ENCODE data around the gene SEMA7A.

Gene SEMA7A

DNA sequence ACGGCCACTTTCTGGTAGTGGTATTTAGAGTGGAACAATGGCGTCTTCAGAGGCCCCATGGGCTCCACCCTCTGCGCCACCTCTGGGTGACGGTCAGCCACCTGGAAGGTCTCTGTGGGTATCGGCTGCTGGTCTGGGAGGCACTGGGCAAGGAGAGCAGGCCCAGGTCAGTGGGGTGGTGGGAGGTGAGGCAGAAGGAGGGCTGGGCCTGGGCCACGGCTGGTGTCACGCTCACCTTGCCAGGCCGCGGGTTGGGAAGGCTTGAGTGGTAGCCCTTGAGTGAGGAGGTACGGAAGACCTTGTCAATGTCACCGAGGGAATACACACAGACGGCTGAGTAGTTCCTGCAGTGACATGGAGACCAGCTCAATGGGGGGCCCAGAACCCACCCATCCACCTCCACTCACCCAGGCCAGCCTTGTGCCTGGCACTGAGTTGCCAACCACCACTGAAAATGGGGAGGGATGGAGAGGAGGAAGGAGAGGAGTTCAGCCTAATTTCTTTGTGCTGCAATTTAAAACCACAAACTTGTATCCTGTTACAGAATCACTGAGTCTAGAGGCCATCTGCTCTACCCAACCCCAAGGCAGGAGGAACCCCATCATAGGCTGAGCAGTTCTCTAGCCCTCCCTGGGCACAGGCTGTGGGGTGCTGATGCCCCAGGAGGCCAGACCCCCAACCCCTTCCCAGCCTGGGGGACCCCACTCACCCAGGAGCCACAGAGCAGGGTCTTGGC lies 19.0 kb downstream of the SEMA7A start:
- no peak for DNase-seq

DNA sequence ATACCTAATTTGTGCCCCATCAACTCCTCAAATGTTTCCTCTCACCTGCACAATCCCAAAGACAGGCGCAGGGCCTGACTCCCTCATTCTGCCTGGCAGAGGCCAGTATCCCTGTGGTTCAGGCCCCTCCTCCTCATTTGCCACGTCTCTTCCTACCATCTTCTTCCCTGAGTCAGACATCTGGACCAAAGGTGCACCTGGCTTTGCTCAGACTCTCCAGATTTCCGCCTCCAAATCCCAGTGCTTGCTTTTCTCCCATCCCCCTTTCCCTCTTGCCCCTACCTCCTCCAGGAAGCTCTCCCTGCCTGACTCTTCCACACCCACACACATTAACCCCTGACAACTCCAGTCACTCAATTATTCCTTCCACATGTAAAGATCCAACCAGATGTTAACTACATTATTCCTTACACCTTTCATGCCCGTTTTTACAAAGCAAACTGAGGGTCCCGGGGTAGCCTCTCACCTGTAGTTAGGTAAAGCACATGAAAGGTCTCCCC lies 19.6 kb downstream of the SEMA7A start:
- DNase-seq, result no peak

DNA sequence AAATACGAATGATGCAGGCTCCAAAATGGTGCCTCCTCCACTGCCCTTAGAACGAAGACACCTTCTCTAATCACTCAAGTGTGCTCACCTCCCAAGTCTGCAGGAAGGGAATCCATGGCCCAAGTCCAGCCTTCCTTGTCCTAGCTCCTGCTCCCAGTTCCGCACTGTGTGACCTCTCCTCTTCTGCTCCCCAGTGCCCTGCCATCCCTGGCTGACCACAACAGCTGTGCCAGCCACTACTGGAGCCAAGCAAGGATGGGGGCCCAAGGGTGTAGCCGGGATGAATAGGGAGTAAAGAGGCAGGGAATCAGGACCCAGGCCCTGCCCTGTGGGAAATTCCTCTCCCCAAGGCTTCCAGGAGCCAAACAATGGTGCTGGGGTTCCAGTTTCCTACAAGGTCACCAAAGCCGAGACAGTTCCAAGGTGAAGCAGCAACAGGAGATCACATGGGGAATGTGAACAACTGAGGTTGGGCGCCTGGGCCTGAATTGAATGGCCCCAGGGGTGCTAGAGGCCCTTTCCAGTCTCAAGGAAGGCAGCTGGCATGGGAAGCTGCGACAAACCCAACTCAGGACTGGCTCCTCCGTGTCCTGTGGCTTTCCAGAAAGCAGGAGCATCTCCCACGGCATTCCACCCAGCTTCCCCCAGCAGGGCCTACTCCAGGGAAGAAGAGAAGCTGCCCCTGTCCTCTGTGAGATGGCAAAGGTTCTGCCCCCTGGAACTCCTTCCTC lies 20.2 kb downstream of the SEMA7A start:
- DNase-seq, result no peak

DNA sequence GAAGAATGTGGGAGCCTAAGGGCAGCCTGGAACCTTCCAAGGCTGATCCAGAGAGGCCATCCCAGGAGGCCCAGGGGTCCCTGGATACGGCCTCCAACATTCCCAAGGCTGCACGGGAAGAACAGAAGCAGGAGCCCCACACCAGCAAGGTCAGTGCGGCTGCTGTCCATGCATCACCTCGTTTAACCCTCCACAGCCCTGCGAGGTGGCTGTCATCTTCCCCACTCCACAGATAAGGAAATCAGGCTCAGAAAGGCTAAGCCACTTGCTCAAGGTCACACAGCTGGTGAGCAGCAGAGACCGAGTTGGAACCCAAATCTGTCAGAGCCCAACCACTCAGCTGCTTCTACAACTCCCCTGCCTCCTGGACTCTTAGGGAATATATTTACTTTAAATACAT lies 21.6 kb downstream of the SEMA7A start:
- no peak for DNase-seq

DNA sequence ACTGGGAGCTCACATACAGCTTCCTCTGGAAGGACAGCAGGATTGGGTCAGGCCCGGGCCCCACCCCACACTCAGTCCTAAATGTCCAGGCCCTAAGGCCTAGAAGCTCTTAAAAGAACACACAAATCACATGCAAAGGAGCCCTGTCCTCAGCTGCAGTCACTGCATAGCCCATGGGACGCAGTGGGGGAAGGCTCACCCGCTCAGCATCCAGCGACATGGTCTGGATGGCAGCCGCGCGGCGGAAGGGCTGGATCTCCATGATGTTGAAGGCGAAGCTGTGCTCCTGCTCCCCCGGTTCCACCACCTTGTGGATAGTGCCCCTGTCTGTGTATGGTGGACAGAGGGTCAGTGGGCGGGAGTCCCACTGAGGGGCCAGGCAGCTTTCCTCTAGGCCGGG lies 22.1 kb downstream of the SEMA7A start:
- no peak for DNase-seq

DNA sequence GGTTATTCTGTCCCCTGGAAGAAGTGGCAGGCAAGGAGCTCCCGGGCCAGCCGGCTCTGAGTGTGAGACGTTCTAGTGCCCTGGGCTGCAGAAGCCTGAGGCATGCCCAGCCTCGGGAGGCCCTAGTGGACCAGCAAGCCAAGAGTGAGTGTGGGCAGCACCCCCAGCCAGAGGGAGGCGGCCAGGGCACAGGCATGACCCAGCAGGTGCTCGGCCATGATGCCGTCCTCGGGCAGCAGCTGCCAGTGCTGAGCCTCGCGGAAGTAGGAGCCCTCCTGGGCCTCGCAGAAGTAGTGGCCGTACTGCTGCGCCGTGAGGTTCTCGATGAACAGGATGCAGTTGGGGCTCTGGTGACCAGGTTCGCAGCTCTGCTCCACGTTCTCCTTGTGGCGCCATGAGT lies 23.3 kb downstream of the SEMA7A start:
- no peak for DNase-seq

DNA sequence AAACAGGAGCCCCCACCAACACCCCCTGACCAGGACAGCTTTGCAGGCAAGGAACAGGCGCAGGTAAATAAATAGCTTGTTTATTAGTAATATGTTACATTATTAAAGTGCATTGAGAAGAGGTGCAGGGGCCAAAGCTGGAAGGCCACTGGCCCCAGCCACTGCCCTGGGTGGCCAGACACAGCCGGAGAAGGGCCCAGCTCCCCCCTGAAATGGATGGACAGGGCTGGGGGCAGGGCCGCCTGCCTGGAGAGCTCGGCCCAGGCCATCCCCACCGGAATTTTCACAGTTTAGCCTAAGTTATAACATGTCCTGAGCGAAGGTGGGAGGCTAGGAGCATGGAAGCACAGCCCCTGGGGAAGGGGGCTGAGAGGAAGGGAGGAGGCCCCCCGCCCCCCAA lies 24.5 kb downstream of the SEMA7A start:
- no peak for DNase-seq

DNA sequence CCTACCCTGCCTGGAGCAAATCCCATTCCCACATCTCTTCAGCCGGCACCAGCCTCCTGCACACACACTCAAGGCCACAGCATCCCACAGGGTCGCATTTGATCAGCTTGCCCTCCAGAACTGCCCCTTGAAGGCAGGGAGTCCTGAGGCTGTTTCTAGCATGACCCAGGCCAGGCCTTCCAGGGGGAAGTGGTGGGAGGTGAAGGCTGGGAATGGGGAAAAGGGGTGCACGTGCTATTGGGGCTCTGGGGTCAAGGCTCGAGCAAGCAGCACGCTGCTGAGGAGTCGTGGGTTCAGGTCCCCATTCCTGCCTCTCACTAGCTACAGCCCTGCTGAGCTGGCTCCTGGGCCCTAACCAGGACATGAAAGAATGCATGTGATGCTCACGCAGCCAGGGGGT lies 24.9 kb downstream of the SEMA7A start:
- no peak for DNase-seq

DNA sequence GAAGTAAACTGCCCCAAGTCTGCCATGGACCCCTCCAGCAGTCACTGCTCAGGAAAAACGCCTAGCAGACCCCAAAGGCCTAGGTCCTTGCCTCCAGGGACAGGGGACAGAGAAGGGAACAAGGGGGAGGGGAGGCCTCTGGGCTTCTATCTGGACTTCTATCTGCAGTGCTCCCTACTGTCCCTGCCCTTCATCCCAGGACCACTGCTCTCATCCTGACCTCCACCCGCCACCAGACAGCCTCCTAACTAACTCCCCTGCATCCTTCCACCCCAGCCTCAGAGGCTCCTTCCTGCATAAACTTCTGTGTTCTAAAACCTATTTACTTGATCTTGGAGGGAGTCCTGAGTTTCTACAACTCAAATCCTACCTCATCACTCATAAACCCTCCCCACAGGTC lies 25.4 kb downstream of the SEMA7A start:
- no peak for DNase-seq

DNA sequence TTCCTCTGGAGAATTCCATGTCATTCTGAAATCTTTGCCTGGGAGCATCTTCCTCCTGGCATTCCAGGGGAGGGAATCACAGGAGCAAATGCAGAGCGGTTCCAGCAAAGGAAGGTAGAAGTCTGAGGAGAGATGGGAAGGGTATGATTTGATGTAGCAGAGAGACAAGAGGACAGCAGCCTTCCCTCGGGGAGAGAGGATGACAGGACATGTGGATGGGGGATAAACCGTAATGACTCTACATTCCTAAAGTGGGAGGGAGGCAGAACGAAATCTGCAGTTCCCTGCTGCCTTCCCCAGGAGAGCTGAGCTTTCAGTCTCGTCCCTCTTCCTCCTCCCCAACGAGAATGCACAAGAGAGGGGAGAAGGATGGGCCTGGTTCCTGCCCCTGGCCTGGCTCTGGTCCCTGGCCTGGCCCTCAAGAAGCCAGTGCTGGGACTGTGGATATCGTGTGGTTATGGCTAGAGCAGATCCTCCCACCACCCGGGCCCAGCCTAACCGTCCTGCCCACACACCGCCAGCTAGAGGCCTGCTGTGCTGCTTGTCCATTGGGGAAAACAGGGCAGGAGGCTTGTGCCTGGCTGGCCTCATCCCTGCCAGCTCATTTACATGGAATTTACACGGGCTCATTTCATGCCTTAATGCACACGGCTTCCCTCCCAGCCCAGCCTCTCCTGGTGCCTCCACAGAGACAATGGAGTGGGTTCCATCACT lies 26.6 kb downstream of the SEMA7A start:
- peak; percentile 94 for DNase-seq

DNA sequence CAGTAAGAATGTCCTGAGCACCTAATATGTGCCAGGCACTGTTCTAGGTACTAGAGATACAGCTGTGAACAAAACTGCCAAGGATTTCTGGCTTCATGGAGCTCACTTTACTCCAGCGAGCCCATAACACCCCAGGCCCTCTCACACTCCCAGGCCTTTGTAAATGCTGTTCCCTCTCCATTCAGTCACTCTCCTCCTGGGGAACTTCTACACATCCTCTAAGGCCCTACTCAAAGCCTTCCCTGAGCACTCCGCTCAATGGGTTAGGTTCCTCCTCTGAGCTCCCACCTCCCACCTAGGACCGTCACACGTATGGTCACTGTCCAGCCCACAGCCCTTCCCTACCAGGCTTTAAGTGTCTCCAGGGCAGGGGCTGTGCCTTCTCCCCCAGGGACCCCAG lies 27.2 kb downstream of the SEMA7A start:
- DNase-seq, result no peak

DNA sequence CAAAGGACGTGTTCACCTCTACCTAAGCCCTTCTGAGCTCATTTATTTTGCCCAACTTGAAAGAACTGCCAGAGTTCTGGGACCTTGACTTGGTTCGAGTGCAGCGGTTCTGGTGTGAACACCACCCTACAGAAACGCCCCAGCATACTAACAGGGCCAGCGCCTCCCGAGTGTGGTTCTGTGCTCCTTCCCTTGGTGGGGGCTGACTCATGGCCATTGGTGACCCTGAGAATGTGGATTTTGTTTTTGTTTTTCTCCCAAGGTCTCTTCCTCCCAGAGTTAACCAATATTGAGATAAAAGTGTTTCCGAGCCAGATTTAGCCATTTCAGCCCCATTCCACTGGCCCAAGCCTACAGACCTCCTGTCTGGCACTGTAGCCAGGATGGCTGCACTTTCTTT lies 27.9 kb downstream of the SEMA7A start:
- no peak for DNase-seq

DNA sequence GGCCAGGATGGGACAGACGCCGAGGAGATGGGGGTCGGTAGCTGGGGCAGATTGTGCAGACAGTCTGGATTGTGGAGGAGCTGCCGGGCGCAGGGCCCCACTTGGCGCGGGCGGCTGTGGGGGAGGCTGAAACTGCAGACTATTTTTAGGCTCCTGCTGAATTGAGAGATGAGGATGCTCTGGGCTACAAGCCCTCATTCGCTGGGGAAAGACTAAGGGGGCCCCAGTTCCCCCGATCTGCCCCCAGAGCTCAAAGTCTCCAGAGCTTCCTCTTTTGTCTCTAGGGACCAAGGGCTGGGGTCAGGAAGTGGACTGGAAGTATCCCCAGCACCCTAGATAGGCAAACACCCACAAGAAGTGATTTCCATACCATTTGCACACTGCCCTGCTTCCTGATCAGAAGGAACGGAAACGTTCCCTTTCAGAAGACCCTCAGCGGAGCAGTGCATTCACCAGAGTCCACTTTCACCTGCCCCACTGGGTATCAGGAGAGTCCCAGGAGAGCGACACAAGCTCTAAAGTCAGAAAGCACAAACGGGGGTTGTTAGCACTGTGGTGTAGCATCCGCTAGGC lies 29.7 kb downstream of the SEMA7A start:
- no peak for DNase-seq

DNA sequence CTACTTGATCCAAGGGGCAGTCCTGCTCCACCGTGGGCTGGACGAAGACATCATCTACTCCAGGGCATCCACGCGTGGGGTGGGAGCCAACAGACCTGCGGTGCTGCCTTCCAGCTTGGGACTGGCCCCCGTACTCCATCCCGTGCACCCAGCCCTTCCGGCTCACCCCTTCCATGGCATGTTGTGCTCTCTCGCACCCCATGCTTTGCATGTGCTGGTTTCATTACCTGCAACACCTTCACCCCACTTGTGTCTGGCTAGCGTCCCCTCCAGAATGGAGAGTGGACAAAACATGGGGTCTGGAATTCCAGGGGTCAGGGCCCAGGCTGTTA lies 30.2 kb downstream of the SEMA7A start:
- DNase-seq, result no peak

DNA sequence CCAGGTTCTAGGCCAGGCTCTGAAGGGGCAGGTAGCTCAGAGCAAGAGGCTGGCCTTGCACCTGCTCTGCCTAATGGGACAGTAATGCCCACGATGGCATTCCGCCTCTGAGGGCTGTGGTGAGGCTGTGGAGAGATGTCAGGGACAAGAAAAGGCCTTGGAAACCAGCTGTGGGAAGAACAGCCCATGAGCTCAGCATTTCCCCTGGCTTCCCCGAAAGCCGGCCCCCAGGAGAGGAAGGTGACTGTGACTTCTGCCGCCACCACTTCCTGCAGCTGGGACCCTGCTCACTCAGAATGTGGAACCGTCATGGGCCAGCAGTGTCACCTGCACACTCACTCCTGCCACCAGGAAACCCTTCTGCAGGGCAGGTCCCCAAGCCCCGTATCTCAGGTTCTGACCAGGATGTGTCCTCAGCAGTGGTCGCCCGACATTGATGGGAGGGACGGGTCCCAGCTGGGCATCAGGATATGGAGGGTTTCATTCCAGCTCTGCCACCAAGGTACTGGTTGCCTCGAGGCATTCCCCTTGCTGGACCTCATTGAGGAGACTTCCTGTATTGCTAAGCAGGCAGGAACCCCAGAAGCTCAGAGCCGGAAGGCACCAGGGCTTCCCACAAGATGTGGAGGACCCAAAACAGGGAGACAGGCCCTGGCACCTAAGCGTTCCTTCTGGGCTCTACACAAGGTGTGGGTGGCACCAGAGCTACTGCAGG lies 30.7 kb downstream of the SEMA7A start:
- no peak for DNase-seq

DNA sequence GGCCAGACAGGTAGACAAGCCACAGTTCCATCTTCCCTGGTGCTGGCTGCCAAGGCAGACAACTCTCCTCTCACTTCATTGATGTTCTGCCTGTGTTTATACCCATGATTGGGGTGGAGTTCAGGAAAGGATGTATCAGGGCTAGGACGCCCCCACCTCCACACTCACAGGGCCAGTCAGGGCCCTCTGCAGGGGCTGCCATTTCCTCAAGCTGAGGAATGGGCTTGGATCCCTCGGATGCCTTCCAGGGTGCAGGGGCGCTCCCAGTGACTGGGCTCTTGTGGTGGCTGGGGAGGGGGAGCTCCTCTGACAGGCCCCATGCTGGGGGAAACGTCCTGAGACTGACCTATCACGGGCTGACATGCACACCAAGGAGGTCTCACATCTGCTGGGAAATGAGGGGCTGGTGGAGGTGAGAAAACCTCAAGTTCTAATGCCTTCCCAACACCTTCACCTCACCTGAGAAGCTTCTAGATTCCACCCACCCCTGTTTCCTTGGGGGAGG lies 31.4 kb downstream of the SEMA7A start:
- no peak for DNase-seq

DNA sequence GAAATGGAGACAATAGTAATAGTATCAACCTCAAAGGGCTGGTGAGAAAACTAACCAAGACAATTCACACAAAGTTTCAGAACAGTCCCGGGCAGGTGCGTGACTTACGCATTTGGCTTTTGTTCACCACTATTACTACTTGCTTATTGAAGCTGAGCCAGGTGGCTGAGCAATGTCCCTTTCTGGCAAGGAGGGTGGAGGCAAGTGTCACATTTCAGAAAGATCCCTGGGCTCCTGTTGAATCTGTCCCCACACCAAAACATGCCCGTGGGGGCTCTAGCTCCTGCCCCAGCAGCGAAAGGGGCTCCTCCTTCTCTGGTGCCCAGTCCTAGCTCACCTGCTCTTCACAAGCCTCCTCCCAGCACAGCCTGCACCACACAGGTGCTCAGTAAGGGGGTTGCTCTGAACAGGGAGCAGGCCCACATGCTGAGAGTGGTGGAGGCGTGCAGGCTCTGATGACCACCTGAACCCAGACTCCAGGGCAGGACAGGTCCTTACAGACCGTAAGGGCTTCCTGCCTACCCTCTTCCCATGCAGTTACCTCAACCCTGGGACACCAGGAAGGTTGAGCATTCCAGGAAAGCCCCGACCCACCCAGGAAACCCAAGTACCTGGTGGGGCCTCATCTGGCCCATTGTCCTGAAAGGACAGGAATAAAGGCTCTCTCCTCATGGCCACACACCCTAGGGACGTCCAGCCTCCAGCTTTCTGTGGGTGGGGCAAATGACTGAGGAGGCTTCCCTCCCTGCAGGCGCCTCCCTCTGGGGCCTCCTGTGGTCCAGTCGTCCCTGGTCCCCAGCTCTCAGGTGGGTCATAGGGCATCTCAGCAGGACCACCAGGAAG lies 32.6 kb downstream of the SEMA7A start:
- no peak for DNase-seq

DNA sequence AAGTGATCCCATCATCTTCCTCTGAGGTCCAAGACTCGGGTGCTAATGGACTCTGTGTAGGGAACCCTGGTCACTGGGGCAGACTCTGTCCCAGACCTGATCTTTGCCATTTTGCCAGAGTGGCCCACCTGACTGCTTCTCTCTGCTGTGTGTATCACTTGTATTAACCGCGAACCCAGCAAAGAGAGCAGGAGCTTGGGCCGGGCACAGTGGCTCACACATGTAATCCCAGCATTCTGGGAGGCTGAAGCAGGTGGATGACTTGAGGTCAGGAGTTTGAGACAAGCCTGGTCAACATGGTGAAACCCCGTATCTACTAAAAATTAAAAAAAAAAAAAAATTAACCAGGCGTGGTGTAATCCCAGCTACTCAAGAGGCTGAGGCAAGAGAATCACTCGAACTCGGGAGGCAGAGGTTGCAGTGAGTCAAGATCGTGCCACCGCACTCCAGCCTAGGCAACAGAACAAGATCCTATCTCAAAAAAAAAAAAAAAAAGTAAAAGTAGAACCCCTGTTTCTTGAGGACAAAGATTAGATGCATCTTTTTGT lies 33.4 kb downstream of the SEMA7A start:
- DNase-seq, result peak; percentile 27

DNA sequence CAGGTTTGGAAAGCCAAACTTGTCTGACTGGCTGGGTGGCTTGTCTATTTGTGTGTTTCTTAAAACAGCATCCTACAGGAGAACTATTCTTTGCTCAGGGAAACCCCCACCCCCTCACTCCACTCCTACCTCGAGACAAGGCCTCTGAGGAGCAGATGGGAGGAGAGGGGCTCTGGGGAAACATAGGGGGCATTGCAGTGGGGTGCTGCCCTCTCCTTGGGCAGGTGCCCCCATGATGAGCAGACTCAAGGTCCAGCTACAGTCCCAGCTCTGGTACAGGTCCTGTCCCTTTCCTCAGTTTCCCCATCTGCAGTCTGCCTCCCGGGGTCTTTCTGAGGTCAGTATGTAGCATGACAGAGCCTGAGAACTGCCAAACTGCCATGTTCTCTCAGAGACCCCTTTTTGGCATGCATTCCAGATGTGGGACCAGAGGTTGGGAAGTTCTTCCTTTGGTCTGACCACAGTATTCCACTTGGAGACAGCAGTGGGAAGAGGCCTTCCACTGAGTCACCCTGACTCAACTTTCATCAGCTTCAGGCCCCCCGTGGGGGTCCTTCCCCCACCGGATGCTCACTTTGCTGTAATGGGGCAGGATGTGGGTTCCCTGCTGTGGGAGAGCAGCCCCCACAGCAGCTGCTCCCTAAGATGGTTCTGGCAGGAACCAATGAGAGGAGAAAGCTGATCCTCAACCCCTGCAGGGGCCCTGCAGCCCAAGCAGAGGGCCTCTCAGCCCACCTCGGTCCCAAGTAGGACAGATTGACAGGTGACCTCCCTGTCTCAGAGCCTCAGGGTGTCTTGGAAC lies 34.0 kb downstream of the SEMA7A start:
- DNase-seq, result peak; percentile 88

DNA sequence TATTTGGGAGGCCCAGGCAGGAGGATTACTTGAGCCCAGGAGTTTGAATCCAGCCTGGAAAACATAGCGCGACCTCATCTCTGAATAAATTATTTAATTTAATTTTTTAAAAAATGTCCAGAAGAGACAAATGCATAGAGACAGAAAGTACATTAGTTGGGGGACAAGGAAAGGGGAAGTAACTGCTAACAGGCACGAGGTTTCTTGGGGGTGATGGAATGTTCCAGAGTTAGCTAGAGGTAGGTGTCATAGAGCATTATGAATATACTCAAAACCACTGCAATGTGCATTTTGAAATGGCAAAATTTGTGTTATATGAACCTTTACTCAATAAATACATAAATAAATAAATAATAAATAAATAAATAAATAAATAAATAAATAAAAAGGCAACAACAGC lies 34.7 kb downstream of the SEMA7A start:
- DNase-seq, result no peak

DNA sequence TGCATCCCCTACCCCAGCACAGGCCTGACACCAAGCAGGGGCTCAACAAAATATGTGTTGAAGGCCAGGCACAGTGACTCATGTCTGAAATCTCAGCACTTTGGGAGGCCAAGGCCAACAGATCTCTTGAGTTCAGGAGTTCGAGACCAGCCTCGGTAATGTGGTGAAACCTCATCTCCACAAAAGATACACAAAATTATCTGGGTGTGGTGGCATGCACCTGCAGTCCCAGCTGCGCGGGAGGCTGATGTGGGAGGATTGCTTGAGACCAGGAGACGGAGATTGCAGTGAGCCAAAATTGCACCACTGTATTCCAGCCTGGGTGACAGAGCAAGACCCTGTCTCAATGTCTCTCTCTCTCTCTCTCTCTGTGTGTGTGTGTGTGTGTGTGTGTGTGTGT lies 35.6 kb downstream of the SEMA7A start:
- no peak for DNase-seq
